Measurements from ENCODE around the gene DDX19B. TPM values are rescaled to one million over a fixed set of nuclear protein-coding genes. Genes with fewer than 3 reads are reported as not detected.
A peak's percentile ranks its signal among the peaks of the same experiment; 100 is the strongest.

Gene DDX19B
- total RNA-seq, 1 experiment from 2014 or later = 29.4 TPM

DNA sequence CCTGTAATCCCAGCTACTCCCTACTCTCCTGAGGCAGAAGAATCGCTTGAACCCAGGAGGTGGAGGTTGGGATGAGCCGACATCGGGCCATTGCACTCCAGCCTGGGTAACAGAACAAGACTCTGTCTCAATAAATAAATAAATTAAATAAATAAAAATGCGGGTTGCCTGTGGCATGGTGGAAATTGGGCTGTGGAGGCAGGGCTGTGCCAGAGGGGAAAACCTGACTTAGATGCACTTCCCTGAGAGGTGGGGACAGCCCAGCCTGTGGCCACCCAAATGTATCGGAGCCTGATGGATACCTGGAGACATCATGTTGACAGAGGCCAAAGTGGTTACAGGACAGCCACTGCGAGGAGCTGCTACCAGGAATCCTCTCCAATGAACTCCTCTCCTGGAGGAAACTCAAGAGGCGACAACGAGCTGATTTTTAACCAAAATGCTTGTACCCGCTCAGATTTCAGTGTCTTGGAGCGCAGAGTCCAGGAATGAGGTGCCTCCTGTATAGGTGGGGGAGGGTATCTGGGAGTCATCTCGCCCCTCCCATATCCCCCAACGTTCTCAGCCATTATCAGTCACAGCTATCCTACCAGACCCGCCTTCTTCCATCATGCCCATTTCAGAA lies 80.0 kb downstream of the DDX19B start:
- in situ Hi-C loops (cut with HindIII; ENCODE audit: low pct_unique_long_range_greater_than_20kb, low sequenced_read_pairs) = no loop called here
- DNase-seq (ENCODE audit: low read depth, low spot score) = no peak

DNA sequence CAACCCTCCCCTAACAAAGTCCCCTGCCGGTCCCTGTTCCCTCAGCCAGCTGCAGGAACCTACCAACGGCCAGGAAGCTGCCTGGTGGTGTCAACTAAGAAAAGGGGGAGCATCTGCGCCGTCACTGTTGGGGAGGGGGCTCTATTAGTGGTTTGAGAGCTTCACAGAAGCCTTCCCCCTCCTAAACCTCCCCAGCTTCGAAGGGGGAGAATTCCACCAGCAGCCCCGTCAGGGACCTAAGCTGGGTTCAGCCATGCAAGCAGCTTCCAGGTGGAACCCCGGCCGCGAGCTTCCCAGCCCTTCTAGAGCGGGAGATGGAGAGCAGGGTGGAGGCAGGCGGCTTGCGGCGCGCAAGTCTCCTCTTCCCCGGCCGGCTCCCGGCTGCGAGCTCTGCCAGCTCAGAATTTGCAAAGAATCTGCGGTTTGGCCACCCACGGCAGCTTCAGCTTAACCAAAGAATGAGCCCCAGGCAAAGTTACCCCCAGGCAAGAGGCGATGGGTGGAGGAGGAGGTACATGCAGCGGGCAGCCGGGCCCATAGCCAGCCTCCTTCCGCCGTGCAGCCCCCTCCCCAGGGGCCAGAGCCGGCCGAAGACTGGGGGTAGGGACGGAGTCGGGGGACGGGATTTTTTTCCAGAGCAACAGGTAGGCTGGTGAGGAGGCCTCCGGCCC lies 81.4 kb downstream of the DDX19B start:
- DNase-seq (ENCODE audit: low read depth, low spot score) = peak; percentile 44
- in situ Hi-C loops (cut with HindIII; ENCODE audit: low pct_unique_long_range_greater_than_20kb, low sequenced_read_pairs) = no loop called here

DNA sequence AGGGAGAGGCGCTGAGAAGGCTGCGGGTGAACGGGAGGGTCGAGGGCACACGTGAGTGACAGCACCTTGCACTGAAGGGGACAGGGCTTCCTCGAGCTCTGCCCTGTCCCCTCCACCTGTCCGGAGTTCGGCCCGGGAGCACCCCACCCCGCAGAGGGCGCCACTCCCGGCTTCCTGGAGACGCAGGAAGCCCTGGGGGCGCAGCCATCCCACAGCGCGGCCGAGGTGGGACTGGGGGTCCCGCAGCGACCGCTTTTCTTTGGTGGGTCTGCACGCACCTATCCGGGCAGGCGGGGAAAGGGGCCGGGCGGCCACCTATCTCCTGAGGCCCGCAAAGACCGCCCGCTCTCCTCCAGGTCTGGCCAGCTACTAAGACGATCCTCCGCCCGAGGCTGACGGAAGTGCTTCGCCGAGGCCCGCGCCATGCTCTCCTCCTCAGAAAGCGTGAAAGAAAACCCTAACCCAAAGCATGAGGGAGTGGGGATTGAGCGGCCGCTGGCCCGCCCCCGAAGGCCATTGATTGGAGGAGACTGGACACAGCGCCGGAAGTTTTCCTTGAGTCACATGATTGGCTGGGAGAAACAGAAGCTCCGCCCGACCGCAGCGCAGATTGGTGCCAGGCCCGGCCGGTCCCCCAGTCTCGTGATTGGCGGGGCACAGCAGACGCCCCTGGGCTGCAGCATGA lies 82.1 kb downstream of the DDX19B start:
- DNase-seq (ENCODE audit: low read depth, low spot score) = peak; percentile 94

DNA sequence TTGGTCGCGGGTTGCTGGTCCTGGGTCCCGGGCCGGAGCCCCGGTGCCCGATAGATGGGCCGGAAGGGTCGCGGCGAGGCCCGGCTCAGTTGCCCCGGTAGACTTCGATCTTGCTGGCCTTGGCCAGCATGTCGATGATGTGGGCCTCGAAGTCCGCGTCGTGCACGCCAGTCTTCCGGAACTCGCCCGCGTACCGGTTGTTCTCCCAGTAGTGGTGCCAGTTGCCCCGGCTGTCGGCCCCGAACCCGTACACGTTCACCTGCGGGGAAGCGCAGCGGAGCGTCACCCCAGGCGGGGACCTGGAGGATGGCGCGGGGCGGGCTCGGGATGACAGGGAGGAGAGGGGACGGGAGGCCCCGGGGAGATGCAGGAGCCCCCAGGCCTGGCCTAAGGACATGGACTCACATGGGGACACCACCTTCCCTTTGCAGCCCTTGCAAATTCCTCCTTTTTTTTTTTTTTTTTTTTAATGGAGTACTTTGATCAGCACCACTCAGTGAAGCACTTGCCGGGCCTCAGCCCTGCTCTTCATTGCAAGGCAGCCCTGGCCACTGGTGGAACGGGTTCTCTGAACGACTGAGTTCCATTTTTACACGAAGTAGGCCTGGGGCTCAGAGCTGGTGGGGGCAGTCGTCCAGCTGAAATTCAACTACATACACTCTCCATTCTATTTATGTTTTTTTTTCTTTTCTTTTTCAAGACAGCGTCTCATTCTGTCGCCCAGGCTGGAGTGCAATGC lies 82.8 kb downstream of the DDX19B start:
- in situ Hi-C loops (cut with HindIII; ENCODE audit: low pct_unique_long_range_greater_than_20kb, low sequenced_read_pairs) = no loop called here
- DNase-seq (ENCODE audit: low read depth, low spot score) = no peak

More for the DNA sequence above, 82.1 kb downstream of the DDX19B start:
- in situ Hi-C loops (cut with HindIII; ENCODE audit: low pct_unique_long_range_greater_than_20kb, low sequenced_read_pairs) = no loop called here

DNA sequence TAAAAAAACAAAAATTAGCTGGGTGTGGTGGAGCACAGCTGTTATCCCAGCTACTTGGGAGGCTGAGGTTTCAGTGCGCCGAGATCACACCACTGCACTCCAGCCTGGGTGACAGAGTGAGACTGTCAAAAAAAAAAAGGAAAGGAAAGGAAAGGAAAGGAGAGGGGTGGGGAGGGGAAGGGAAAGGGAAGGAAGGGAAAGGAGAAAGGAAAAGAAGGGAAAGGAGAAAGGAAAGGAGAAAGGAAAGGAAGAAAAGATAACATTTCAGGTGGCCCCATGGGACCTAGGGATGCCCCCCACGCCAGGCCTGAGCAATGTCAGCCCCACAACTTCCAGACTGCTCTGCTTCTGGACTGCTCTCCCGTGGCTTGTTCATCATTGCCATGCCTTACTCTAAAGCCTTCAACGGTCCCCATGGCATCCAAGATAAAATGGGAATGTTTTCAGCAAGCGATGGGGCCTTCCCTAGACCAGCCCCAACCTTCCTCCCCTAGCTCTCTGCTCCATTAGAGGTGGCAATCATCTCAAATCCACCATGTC lies 84.5 kb downstream of the DDX19B start:
- in situ Hi-C loops (cut with HindIII; ENCODE audit: low pct_unique_long_range_greater_than_20kb, low sequenced_read_pairs) = no loop called here
- no peak for DNase-seq (ENCODE audit: low read depth, low spot score)

Small RNA genes lying within 50 kb of the gene (small RNA-seq; reads per million reads assigned to genes)
- gene RN7SL279P = 0 reads per million in 2 experiments

Other genes with a start within 250 kb of the DDX19B start
- gene PDPR, start 184.9 kb upstream of the DDX19B start, total RNA-seq (2014; rRNA removed; shearing (Covaris generic)) = 7.0 and 9.0 TPM in 2 replicates
- not detected in 2 replicates for gene CLEC18C, start 125.4 kb upstream of the DDX19B start, total RNA-seq (2014; rRNA removed; shearing (Covaris generic))
- 32.4 and 36.4 TPM in 2 replicates for gene EXOSC6, start 47.2 kb upstream of the DDX19B start, total RNA-seq (2014; rRNA removed; shearing (Covaris generic))
- 96.7 and 98.3 TPM in 2 replicates for gene AARS1, start 9.7 kb upstream of the DDX19B start, total RNA-seq (2014; rRNA removed; shearing (Covaris generic))
- 51.5 and 59.3 TPM in 2 replicates for gene DDX19A, start 47.7 kb downstream of the DDX19B start, total RNA-seq (2014; rRNA removed; shearing (Covaris generic))
- gene ST3GAL2, start 139.9 kb downstream of the DDX19B start, total RNA-seq (2014; rRNA removed; shearing (Covaris generic)) = 13.7 and 18.5 TPM in 2 replicates
- 8.4 and 10.5 TPM in 2 replicates for gene FCSK, start 155.4 kb downstream of the DDX19B start, total RNA-seq (2014; rRNA removed; shearing (Covaris generic))
- gene COG4, start 224.4 kb downstream of the DDX19B start, total RNA-seq (2014; rRNA removed; shearing (Covaris generic)) = 41.2 and 46.2 TPM in 2 replicates
- gene SF3B3, start 224.6 kb downstream of the DDX19B start, total RNA-seq (2014; rRNA removed; shearing (Covaris generic)) = 187 and 191 TPM in 2 replicates

Measured in SK-MEL-5 (cell line).